GM12872 (cell line): ENCODE data around the gene SMARCD1.

ENCODE experiments used
- TF ChIP-seq, protein P1 (sequence below): IDR thresholded peaks from 3 replicates; pipeline ENCODE4 v1.5.1; 2011; ENCODE audit warnings: low read depth, mild to moderate bottlenecking, low read length, moderate library complexity; ENCODE audit not compliant: insufficient read depth

Gene SMARCD1

DNA sequence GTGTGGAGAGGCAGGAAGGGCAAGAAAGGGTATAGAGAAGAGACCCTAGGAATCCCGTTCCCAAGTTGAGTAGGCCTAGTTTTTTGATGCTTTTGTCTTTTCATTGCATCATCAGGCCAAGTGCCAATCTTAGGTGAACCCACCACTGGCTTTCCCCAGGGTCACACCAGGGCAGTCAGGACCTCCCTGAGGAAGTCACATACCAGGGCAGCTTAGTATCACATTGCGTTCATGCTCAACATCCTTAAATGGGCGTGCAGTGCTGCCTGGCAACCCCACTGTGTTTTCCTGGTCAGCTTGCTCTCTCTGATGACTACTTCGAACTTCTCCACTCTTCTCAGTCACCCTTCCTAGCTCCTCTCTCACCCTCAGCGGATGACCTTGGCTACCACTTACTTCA is 18.7 kb upstream of the SMARCD1 start:
- TF ChIP-seq, protein P1, sequence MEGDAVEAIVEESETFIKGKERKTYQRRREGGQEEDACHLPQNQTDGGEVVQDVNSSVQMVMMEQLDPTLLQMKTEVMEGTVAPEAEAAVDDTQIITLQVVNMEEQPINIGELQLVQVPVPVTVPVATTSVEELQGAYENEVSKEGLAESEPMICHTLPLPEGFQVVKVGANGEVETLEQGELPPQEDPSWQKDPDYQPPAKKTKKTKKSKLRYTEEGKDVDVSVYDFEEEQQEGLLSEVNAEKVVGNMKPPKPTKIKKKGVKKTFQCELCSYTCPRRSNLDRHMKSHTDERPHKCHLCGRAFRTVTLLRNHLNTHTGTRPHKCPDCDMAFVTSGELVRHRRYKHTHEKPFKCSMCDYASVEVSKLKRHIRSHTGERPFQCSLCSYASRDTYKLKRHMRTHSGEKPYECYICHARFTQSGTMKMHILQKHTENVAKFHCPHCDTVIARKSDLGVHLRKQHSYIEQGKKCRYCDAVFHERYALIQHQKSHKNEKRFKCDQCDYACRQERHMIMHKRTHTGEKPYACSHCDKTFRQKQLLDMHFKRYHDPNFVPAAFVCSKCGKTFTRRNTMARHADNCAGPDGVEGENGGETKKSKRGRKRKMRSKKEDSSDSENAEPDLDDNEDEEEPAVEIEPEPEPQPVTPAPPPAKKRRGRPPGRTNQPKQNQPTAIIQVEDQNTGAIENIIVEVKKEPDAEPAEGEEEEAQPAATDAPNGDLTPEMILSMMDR: no peak

DNA sequence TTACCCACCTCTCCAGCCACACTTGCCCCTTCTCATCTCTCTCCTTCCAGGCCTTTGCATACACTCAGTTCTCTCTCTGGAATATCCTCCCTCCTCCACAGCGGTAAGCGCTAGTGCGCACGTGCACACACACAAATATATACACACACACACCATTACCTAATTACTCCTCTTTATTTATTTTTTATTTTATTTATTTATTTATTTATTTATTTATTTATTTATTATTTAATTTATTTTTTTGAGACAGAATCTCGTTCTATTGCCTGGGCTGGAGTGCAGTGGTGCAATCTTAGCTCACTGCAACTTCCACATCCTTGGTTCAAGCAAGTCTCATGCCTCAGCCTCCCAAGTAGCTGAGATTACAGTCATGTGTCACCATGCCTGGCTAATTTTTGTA is 16.1 kb upstream of the SMARCD1 start:
- TF ChIP-seq, protein P1: no peak

DNA sequence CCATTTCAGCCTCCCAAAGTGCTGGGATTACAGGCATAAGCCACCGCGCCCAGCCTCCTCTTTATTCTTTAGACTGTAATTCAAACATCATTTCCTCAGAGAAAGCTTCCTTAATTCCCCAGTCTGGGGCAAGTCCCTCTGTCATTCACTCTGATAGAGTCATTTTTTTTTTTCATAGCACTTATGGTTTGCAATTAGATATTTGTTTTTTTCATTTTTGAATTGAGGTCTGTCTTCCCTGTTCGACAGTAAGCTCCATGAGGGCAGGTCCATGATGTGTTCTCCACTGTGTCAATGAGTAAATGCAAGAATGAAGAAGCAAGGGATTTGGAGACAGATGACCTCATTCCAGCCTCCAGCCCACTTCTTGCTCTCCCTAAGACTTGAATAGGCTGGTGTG is 15.6 kb upstream of the SMARCD1 start:
- TF ChIP-seq, protein P1: no peak

DNA sequence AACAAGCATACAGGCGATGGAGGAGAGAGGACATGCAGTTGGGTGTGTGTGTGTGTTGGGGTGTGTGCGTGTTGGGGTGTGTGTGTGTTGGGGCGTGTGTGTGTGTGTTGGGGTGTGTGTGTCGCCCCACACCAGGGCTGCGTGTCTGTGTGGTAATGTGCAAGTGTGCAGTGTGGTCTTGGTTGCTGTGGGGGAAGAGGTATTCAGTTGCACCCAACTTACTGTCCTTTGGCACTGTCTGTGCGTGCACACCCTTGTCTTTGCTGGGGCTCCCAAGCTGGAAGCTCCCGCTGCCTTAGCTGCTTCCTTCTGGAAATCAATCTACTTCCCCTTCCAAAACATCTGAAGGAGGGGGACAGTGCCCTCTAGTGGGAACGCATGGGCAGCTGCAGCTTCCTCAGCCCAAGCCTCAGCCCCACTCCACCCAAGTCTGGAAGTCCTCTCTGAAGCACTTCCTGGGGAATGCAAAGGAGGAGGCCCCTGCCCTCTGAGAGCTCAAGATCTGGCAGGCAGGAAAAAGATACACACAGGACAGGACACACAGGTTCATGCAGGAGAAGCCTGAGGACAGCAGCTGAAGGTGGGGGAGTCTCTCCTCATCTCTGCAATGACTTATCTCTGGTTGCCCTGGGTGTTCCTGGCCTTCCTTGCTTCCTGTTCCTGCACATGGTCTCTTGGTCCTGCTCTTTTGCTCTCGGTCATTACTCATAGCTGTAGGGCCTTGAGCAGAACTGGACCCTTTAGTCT is 14.7 kb upstream of the SMARCD1 start:
- TF ChIP-seq, protein P1: peak; percentile 98

DNA sequence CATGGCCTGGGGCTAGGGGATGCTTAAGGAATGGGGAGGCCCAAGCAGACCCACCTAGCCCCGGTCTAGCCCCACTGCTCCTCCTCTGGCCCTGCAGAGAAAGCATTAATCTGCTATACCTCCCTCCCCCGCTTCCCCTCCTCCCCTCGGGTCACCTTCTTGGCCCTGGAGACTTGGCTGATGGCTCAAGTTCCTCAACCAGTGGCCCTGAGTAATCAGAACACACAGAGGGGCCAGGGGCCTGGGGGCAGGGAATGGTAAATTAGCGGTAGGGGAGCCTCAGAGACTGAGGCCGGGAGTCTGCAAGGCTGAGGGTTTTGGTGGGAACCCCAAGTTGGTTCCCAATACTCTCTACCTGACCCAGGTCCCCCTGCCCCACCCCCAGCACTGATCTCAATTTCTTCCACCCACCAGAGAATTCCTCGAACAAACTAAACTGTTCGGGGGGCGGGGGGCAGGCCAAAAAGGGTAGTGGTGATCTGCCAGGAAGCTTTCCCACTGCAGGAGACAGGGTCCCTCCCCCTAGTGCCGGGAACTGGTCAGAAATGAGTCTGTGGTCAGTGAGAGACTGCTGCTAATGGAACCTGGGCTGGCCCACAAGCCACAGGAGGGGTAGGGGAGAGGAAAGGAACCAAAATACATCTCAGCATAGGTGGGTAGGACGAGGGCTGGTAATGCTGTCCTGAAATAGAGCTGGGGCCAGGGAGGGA is 12.8 kb upstream of the SMARCD1 start:
- TF ChIP-seq, protein P1: no peak

DNA sequence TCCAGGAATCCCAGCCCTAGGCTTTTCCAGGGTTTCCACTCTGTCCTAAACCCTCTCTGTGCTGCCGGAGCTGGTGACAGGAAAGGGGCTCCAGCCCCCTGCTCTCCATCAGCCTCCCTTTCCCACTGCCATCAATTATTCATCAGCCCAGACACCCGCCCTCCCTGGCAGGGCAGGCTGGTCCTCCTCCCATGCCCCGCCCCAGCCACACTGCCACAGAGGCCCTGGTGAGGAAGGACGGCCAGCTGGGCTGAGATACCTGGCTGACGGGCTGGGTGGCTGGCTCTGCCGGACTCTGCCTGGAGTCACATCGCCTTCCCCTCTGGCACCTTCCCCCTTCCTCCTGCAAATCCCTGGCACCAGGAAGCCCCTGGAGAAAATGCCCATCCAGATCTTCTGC is 11.9 kb upstream of the SMARCD1 start:
- TF ChIP-seq, protein P1: no peak

DNA sequence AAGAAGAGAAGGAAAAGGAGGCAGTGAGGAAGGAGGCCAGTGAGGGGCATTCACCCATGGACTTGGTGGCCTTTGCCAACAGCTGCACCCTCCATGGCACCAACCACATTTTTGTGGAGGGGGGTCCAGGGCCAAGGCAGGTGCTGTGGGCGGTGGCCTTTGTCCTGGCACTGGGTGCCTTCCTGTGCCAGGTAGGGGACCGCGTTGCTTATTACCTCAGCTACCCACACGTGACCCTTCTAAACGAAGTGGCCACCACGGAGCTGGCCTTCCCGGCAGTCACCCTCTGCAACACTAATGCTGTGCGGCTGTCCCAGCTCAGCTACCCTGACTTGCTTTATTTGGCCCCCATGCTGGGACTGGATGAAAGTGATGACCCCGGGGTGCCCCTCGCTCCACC is 11.4 kb upstream of the SMARCD1 start:
- TF ChIP-seq, protein P1: no peak
